ENCODE results near the gene QRSL1.
"Not testable (repeated sequence)": the region's sequence is repeated elsewhere in the genome, so short reads cannot be mapped to it uniquely, and the experiment has no call there.

Gene QRSL1

GRCh38 chr6:106684011-106684410 is 54.6 kb downstream of the QRSL1 start:
- no peak for DNase-seq

GRCh38 chr6:106685833-106686232 is 56.5 kb downstream of the QRSL1 start:
- no peak for DNase-seq

- DNase-seq, result no peak
Observed at GRCh38 chr6:106688177-106688951, 59.0 kb downstream of the QRSL1 start.

- peak in 7 of 14 donors; percentile 2 to 43 (median 13) for DNase-seq
Observed at GRCh38 chr6:106692112-106692818, 62.9 kb downstream of the QRSL1 start.

GRCh38 chr6:106692819-106693208 is 63.4 kb downstream of the QRSL1 start:
- no peak for DNase-seq

- no peak for DNase-seq
Observed at GRCh38 chr6:106693418-106693817, 64.0 kb downstream of the QRSL1 start.

- DNase-seq, result no peak
Observed at GRCh38 chr6:106694343-106694742, 65.0 kb downstream of the QRSL1 start.

- DNase-seq, result no peak
Observed at GRCh38 chr6:106700581-106700980, 71.2 kb downstream of the QRSL1 start.

- not testable (repeated sequence) for DNase-seq
Observed at GRCh38 chr6:106701201-106701600, 71.8 kb downstream of the QRSL1 start.

- DNase-seq, result no peak
Observed at GRCh38 chr6:106702046-106702445, 72.7 kb downstream of the QRSL1 start.

- DNase-seq, result no peak
Observed at GRCh38 chr6:106702451-106703110, 73.2 kb downstream of the QRSL1 start.

- no peak for DNase-seq
Observed at GRCh38 chr6:106704327-106704726, 74.9 kb downstream of the QRSL1 start.

GRCh38 chr6:106705156-106705555 is 75.8 kb downstream of the QRSL1 start:
- no peak for DNase-seq

- no peak for DNase-seq
Observed at GRCh38 chr6:106710580-106710979, 81.2 kb downstream of the QRSL1 start.

- DNase-seq, result no peak
Observed at GRCh38 chr6:106714281-106714680, 84.9 kb downstream of the QRSL1 start.

- no peak for DNase-seq
Observed at GRCh38 chr6:106715922-106716321, 86.5 kb downstream of the QRSL1 start.

GRCh38 chr6:106716966-106717365 is 87.6 kb downstream of the QRSL1 start:
- no peak for DNase-seq
